Measurements from ENCODE around the gene CELSR1.

Gene CELSR1

DNA sequence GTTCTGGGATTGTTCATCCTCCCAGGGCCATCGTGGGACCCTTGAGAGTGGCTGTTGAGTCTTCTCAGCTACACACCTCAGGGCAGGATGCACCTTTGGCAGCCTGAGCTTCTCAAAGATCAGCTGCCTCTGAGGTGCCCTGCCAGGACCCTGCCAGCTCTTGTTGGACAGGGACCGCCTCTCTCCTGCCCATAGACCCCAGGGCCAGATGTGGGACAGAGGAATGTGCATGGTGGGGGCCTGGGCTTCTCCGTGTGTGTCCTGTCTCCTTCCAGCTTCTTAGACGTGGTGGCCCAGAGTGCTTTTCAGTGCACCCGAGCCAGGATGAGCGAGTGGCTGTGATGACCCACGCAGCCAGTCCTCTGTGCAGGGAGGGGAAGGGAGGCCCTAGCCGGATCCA, 207.8 kb downstream of the CELSR1 start:
- TF ChIP-seq GLIS3 (CRISPR knock-in tag; IDR thresholded peaks at IDR 0.05) (no peak), TOX (CRISPR knock-in tag; IDR thresholded peaks at IDR 0.05; ENCODE audit: borderline replicate concordance) (no peak), ZNF8 (CRISPR knock-in tag; IDR thresholded peaks at IDR 0.05) (no peak), ZFP30 (CRISPR knock-in tag; IDR thresholded peaks at IDR 0.05) (no peak), SNAI2 (CRISPR knock-in tag; IDR thresholded peaks at IDR 0.05) (no peak), ZFP3 (CRISPR knock-in tag; IDR thresholded peaks at IDR 0.05) (no peak), ESRRG (CRISPR knock-in tag; IDR thresholded peaks at IDR 0.05) (no peak)
- TF ChIP-seq, protein P1, sequence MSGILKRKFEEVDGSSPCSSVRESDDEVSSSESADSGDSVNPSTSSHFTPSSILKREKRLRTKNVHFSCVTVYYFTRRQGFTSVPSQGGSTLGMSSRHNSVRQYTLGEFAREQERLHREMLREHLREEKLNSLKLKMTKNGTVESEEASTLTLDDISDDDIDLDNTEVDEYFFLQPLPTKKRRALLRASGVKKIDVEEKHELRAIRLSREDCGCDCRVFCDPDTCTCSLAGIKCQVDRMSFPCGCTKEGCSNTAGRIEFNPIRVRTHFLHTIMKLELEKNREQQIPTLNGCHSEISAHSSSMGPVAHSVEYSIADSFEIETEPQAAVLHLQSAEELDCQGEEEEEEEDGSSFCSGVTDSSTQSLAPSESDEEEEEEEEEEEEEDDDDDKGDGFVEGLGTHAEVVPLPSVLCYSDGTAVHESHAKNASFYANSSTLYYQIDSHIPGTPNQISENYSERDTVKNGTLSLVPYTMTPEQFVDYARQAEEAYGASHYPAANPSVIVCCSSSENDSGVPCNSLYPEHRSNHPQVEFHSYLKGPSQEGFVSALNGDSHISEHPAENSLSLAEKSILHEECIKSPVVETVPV (CRISPR knock-in tag; IDR thresholded peaks at IDR 0.05): no peak
- no peak for ATAC-seq

GRCh38 chr22:46328797-46329196, 208.6 kb downstream of the CELSR1 start:
- no peak for ATAC-seq
- TF ChIP-seq ZNF8 (CRISPR knock-in tag; IDR thresholded peaks at IDR 0.05) (no peak), ZFP3 (CRISPR knock-in tag; IDR thresholded peaks at IDR 0.05) (no peak), ZNF565 (CRISPR knock-in tag; conservative IDR thresholded peaks at IDR 0.05; ENCODE audit: low read depth) (no peak), BACH2 (CRISPR knock-in tag; IDR thresholded peaks at IDR 0.05; ENCODE audit: borderline replicate concordance) (no peak), ESRRG (CRISPR knock-in tag; IDR thresholded peaks at IDR 0.05) (no peak), RARB (CRISPR knock-in tag; IDR thresholded peaks at IDR 0.05) (no peak), POU6F1 (CRISPR knock-in tag; IDR thresholded peaks at IDR 0.05; ENCODE audit: borderline replicate concordance, low read depth) (no peak), ARNTL (CRISPR knock-in tag; IDR thresholded peaks at IDR 0.05; ENCODE audit: borderline replicate concordance, low read depth) (no peak), ZNF70 (CRISPR knock-in tag; IDR thresholded peaks at IDR 0.05) (no peak), PPARA (CRISPR knock-in tag; IDR thresholded peaks at IDR 0.05; ENCODE audit: borderline replicate concordance) (no peak), CREB5 (CRISPR knock-in tag; IDR thresholded peaks at IDR 0.05; ENCODE audit: low read depth) (no peak), SNAI2 (CRISPR knock-in tag; IDR thresholded peaks at IDR 0.05) (no peak), TOX (CRISPR knock-in tag; IDR thresholded peaks at IDR 0.05; ENCODE audit: borderline replicate concordance) (no peak), CSDC2 (CRISPR knock-in tag; IDR thresholded peaks at IDR 0.05) (no peak), ZFP30 (CRISPR knock-in tag; IDR thresholded peaks at IDR 0.05) (no peak), GLIS3 (CRISPR knock-in tag; IDR thresholded peaks at IDR 0.05) (no peak), TCF4 (CRISPR knock-in tag; IDR thresholded peaks at IDR 0.05; ENCODE audit: borderline replicate concordance) (no peak), OSR1 (CRISPR knock-in tag; IDR thresholded peaks at IDR 0.05) (no peak)
- TF ChIP-seq, protein P1 (CRISPR knock-in tag; IDR thresholded peaks at IDR 0.05): no peak
- TF ChIP-seq, protein P2, sequence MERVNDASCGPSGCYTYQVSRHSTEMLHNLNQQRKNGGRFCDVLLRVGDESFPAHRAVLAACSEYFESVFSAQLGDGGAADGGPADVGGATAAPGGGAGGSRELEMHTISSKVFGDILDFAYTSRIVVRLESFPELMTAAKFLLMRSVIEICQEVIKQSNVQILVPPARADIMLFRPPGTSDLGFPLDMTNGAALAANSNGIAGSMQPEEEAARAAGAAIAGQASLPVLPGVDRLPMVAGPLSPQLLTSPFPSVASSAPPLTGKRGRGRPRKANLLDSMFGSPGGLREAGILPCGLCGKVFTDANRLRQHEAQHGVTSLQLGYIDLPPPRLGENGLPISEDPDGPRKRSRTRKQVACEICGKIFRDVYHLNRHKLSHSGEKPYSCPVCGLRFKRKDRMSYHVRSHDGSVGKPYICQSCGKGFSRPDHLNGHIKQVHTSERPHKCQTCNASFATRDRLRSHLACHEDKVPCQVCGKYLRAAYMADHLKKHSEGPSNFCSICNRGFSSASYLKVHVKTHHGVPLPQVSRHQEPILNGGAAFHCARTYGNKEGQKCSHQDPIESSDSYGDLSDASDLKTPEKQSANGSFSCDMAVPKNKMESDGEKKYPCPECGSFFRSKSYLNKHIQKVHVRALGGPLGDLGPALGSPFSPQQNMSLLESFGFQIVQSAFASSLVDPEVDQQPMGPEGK (CRISPR knock-in tag; IDR thresholded peaks at IDR 0.05; ENCODE audit: borderline replicate concordance): no peak

- no peak for ATAC-seq
- TF ChIP-seq TOX (CRISPR knock-in tag; IDR thresholded peaks at IDR 0.05; ENCODE audit: borderline replicate concordance) (no peak), SNAI2 (CRISPR knock-in tag; IDR thresholded peaks at IDR 0.05) (no peak), ZNF565 (CRISPR knock-in tag; conservative IDR thresholded peaks at IDR 0.05; ENCODE audit: low read depth) (no peak), ZNF8 (CRISPR knock-in tag; IDR thresholded peaks at IDR 0.05) (no peak), ZFP3 (CRISPR knock-in tag; IDR thresholded peaks at IDR 0.05) (no peak), ISL1 (CRISPR knock-in tag; IDR thresholded peaks at IDR 0.05) (no peak), BACH2 (CRISPR knock-in tag; IDR thresholded peaks at IDR 0.05; ENCODE audit: borderline replicate concordance) (no peak), ZNF70 (CRISPR knock-in tag; IDR thresholded peaks at IDR 0.05) (no peak), OSR1 (CRISPR knock-in tag; IDR thresholded peaks at IDR 0.05) (no peak), ESRRG (CRISPR knock-in tag; IDR thresholded peaks at IDR 0.05) (no peak), ZFP30 (CRISPR knock-in tag; IDR thresholded peaks at IDR 0.05) (no peak), ARNTL (CRISPR knock-in tag; IDR thresholded peaks at IDR 0.05; ENCODE audit: borderline replicate concordance, low read depth) (no peak), PPARA (CRISPR knock-in tag; IDR thresholded peaks at IDR 0.05; ENCODE audit: borderline replicate concordance) (no peak), TCF4 (CRISPR knock-in tag; IDR thresholded peaks at IDR 0.05; ENCODE audit: borderline replicate concordance) (no peak), CSDC2 (CRISPR knock-in tag; IDR thresholded peaks at IDR 0.05) (no peak), RARB (CRISPR knock-in tag; IDR thresholded peaks at IDR 0.05) (no peak), GLIS3 (CRISPR knock-in tag; IDR thresholded peaks at IDR 0.05) (no peak)
- TF ChIP-seq, protein P1 (CRISPR knock-in tag; IDR thresholded peaks at IDR 0.05): no peak
- TF ChIP-seq, protein P2 (CRISPR knock-in tag; IDR thresholded peaks at IDR 0.05; ENCODE audit: borderline replicate concordance): no peak
These were observed 209.5 kb downstream of the CELSR1 start for GRCh38 chr22:46327691-46328465.
